Ishikawa (cell line): ENCODE results near the gene ISCA1.

Experiments used
- CEBPB ChIP-seq: IDR thresholded peaks from 2 replicates; pipeline ENCODE4 v1.6.1; 2012
- CREB1 ChIP-seq: IDR thresholded peaks from 2 replicates; pipeline ENCODE4 v1.6.1; 2012; ENCODE audit warnings: low read depth
- EGR1 ChIP-seq: IDR thresholded peaks from 2 replicates; pipeline ENCODE4 v1.6.1; 2012
- EP300 ChIP-seq: IDR thresholded peaks from 2 replicates; pipeline ENCODE4 v1.6.1; 2012; ENCODE audit warnings: borderline replicate concordance
- FOXM1 ChIP-seq: IDR thresholded peaks from 2 replicates; pipeline ENCODE4 v1.6.1; 2012; ENCODE audit warnings: low read depth, borderline replicate concordance
- NFIC ChIP-seq: IDR thresholded peaks from 2 replicates; pipeline ENCODE4 v1.6.1; 2012
- RAD21 ChIP-seq: IDR thresholded peaks from 2 replicates; pipeline ENCODE4 v1.6.1; 2012; ENCODE audit warnings: low read depth
- TAF1 ChIP-seq: IDR thresholded peaks from 2 replicates; pipeline ENCODE4 v1.6.1; 2012; ENCODE audit warnings: low read depth, mild to moderate bottlenecking
- TEAD4 ChIP-seq: IDR thresholded peaks from 2 replicates; pipeline ENCODE4 v1.6.1; 2012
- YY1 ChIP-seq: IDR thresholded peaks from 2 replicates; pipeline ENCODE4 v1.6.1; 2012; ENCODE audit warnings: low read depth
- ZBTB7A ChIP-seq: IDR thresholded peaks from 2 replicates; pipeline ENCODE4 v1.6.1; 2012; ENCODE audit warnings: low read depth
- TF ChIP-seq, protein P1 (sequence below): IDR thresholded peaks from 2 replicates; pipeline ENCODE4 v1.6.1; 2012
- TF ChIP-seq, protein P2 (sequence below): IDR thresholded peaks from 2 replicates; pipeline ENCODE4 v1.6.1; 2012; ENCODE audit warnings: low read depth, mild to moderate bottlenecking

DNA sequence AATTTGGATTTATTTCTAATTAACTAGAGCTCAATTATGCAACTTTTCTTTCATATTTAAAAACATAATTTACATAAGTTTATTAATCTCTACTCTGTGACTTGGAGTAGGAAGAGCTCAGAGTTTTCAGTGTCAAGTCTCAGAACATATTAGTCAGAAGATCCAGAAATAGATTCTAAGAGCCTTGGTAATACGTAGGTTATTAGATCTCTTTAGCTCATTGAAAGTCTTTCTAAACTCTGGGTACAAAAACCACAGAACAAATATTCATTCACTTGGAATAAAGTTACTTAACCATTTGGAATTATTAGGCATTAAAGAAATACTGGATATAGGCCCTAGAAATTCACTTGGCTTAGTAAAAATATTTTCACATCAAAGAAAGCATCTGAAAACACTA is 26.3 kb upstream of the ISCA1 start:
- TF ChIP-seq RAD21, result no peak
- TF ChIP-seq NFIC, result no peak
- TF ChIP-seq CEBPB, result no peak
- TF ChIP-seq CREB1, result no peak
- TF ChIP-seq, protein P1, sequence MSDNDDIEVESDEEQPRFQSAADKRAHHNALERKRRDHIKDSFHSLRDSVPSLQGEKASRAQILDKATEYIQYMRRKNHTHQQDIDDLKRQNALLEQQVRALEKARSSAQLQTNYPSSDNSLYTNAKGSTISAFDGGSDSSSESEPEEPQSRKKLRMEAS, result no peak
- TF ChIP-seq EP300, result no peak
- TF ChIP-seq TAF1, result no peak
- TF ChIP-seq, protein P2, sequence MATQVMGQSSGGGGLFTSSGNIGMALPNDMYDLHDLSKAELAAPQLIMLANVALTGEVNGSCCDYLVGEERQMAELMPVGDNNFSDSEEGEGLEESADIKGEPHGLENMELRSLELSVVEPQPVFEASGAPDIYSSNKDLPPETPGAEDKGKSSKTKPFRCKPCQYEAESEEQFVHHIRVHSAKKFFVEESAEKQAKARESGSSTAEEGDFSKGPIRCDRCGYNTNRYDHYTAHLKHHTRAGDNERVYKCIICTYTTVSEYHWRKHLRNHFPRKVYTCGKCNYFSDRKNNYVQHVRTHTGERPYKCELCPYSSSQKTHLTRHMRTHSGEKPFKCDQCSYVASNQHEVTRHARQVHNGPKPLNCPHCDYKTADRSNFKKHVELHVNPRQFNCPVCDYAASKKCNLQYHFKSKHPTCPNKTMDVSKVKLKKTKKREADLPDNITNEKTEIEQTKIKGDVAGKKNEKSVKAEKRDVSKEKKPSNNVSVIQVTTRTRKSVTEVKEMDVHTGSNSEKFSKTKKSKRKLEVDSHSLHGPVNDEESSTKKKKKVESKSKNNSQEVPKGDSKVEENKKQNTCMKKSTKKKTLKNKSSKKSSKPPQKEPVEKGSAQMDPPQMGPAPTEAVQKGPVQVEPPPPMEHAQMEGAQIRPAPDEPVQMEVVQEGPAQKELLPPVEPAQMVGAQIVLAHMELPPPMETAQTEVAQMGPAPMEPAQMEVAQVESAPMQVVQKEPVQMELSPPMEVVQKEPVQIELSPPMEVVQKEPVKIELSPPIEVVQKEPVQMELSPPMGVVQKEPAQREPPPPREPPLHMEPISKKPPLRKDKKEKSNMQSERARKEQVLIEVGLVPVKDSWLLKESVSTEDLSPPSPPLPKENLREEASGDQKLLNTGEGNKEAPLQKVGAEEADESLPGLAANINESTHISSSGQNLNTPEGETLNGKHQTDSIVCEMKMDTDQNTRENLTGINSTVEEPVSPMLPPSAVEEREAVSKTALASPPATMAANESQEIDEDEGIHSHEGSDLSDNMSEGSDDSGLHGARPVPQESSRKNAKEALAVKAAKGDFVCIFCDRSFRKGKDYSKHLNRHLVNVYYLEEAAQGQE, result no peak
- no peak for TF ChIP-seq FOXM1
- no peak for TF ChIP-seq TEAD4
- TF ChIP-seq YY1, result no peak
- no peak for TF ChIP-seq EGR1
- no peak for TF ChIP-seq ZBTB7A
